ENCODE measurements around the gene ARFGEF3.

Gene ARFGEF3

GRCh38 chr6:138293428-138294395, 132.0 kb downstream of the ARFGEF3 start:
- no peak for DNase-seq (ENCODE audit: low read depth)
- no peak overlapping the region for H3K4me3 ChIP-seq (replicated peaks; ENCODE audit: low read depth, low read length)
- TF ChIP-seq CTCF (IDR thresholded peaks at IDR 0.05; ENCODE audit: low read length, missing control alignments) = no peak

- no peak overlapping the region for H3K4me3 ChIP-seq (replicated peaks; ENCODE audit: low read depth, low read length)
- no peak for TF ChIP-seq CTCF (IDR thresholded peaks at IDR 0.05; ENCODE audit: low read length, missing control alignments)
- DNase-seq (ENCODE audit: low read depth) = no peak
Observed at GRCh38 chr6:138296381-138296780, 134.6 kb downstream of the ARFGEF3 start.

GRCh38 chr6:138296786-138297185, 135.0 kb downstream of the ARFGEF3 start:
- no peak for TF ChIP-seq CTCF (IDR thresholded peaks at IDR 0.05; ENCODE audit: low read length, missing control alignments)
- DNase-seq (ENCODE audit: low read depth) = no peak
- H3K4me3 ChIP-seq (replicated peaks; ENCODE audit: low read depth, low read length) = no peak overlapping the region

- no peak overlapping the region for H3K4me3 ChIP-seq (replicated peaks; ENCODE audit: low read depth, low read length)
- TF ChIP-seq CTCF (IDR thresholded peaks at IDR 0.05; ENCODE audit: low read length, missing control alignments) = no peak
- peak; percentile 18 for DNase-seq (ENCODE audit: low read depth)
Observed at GRCh38 chr6:138297761-138298298, 136.1 kb downstream of the ARFGEF3 start.

- DNase-seq (ENCODE audit: low read depth) = no peak
- no peak overlapping the region for H3K4me3 ChIP-seq (replicated peaks; ENCODE audit: low read depth, low read length)
- no peak for TF ChIP-seq CTCF (IDR thresholded peaks at IDR 0.05; ENCODE audit: low read length, missing control alignments)
Observed at GRCh38 chr6:138300469-138300868, 138.7 kb downstream of the ARFGEF3 start.

GRCh38 chr6:138302554-138302953, 140.8 kb downstream of the ARFGEF3 start:
- no peak for DNase-seq (ENCODE audit: low read depth)
- no peak overlapping the region for H3K4me3 ChIP-seq (replicated peaks; ENCODE audit: low read depth, low read length)
- no peak for TF ChIP-seq CTCF (IDR thresholded peaks at IDR 0.05; ENCODE audit: low read length, missing control alignments)

All from fibroblast of pulmonary artery (primary cell).